Measurements from ENCODE around the gene MELTF.

DNA sequence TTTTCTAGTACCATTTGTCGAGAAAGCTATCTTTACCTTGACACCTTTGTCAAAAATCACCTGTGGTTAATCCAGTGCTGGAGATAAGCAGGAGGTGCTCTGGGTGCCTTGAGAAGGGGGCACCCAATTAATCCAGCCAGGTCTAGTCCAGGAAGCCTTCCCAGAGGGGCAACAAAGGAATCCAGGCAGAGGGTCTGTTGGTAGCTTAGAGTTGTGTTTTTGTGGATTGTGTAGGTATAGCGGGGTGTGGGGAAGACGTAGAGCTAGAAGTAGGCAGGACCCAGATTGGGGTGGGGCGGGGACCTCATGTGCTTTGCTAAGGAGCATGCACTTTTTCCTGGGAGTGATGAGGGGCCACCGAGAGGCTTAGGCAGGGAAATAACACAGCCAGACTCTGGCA is 55.0 kb downstream of the MELTF start:
- TF ChIP-seq EP300 (IDR thresholded peaks at IDR 0.05) = no peak
- TF ChIP-seq, protein P1, sequence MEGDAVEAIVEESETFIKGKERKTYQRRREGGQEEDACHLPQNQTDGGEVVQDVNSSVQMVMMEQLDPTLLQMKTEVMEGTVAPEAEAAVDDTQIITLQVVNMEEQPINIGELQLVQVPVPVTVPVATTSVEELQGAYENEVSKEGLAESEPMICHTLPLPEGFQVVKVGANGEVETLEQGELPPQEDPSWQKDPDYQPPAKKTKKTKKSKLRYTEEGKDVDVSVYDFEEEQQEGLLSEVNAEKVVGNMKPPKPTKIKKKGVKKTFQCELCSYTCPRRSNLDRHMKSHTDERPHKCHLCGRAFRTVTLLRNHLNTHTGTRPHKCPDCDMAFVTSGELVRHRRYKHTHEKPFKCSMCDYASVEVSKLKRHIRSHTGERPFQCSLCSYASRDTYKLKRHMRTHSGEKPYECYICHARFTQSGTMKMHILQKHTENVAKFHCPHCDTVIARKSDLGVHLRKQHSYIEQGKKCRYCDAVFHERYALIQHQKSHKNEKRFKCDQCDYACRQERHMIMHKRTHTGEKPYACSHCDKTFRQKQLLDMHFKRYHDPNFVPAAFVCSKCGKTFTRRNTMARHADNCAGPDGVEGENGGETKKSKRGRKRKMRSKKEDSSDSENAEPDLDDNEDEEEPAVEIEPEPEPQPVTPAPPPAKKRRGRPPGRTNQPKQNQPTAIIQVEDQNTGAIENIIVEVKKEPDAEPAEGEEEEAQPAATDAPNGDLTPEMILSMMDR (IDR thresholded peaks at IDR 0.05) = no peak
- no peak for TF ChIP-seq POLR2A (IDR thresholded peaks at IDR 0.05)
